ENCODE data around the gene MYO18B.

GRCh38 chr22:25853078-25853477 lies 111.1 kb downstream of the MYO18B start:
- TF ChIP-seq CTCF (IDR thresholded peaks at IDR 0.05; ENCODE audit: insufficient read depth, low read depth, low read length): no peak
- no peak for TF ChIP-seq EZH2 (IDR thresholded peaks at IDR 0.05; ENCODE audit: insufficient read depth, low read length)

All from astrocyte (in vitro differentiated cells and primary cell).